Non-pigmented ciliary epithelial cell (primary cell): ENCODE measurements around the gene PHACTR3.

Experiments used
- DNase-seq: peaks from one replicate; pipeline ENCODE4 v3.0.0-alpha.2; 2010; ENCODE audit warnings: low read depth

PHACTR3 gene

DNA sequence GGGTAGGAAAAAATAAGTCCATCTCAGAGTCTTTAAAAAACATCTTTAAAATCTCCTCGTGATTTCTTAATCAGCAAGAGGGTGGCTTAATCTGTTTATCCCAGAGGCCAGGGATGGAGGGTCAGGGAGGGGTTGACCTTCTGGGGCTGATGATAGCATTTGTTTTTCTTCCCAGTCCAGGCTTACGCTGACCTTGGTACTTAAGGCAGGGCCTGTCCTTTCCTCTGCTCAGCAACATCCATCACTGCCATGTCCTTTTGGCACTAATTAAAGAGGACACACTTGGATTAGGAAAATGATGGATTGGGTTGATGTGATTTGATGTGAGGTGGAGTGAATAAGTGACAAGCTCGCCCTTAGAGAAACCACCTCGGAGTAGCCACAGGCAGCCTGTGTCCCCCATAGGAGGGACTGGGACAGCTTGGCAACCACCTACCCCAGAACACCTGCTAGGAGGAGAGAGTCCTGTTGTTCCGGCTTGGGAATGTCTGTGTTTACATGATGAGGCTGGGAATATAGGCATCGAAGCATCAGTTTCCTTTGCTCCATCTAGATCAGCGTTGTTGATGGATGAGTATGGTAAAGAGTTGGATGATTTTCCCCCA, 44.2 kb downstream of the PHACTR3 start:
- DNase-seq = no peak

GRCh38 chr20:59650418-59650817, 46.1 kb downstream of the PHACTR3 start:
- no peak for DNase-seq

- no peak for DNase-seq
Observed at GRCh38 chr20:59652381-59652780, 48.0 kb downstream of the PHACTR3 start.

DNA sequence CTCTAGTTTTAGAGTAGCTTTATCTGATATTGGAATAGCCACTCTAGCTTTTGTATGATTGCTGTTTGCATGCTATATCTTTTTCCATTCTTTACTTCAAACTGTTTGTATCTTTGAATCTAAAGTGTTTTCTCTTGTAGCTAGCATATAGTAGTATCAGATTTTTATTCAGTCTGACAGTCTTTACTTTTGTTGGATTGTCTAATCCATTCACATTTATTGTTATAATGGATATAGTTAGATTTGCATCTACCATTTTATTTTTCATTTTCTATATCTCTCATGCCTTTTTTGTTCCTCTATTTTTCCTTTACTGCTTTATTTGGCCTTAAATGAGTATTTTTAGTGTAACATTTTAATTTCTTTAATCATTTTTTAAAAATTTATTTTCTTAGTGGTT, 52.1 kb downstream of the PHACTR3 start:
- no peak for DNase-seq

GRCh38 chr20:59657459-59658046, 53.2 kb downstream of the PHACTR3 start:
- no peak for DNase-seq

- DNase-seq = no peak
Observed at GRCh38 chr20:59660471-59660870, 56.1 kb downstream of the PHACTR3 start.

GRCh38 chr20:59661153-59661552, 56.8 kb downstream of the PHACTR3 start:
- DNase-seq = no peak

DNA sequence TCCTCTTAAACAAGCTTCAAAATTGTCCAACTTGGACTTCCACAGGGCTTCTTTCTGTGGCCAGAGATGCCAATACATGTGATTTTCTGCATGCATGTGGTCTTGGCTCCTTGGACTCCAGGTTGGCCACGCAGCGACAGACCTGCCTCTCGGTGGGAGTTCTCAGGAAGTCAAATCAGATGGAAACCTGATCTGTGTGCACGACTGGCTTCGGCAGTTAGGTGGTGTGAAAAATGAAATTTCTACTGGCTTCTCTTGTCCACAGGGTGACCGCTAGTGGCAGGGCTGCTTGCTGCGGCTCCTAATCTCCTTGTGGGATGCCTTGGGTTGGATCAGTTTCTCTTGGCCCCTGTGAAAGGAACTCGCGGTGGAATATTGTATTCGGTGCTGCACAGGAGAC, 57.3 kb downstream of the PHACTR3 start:
- DNase-seq = no peak

DNA sequence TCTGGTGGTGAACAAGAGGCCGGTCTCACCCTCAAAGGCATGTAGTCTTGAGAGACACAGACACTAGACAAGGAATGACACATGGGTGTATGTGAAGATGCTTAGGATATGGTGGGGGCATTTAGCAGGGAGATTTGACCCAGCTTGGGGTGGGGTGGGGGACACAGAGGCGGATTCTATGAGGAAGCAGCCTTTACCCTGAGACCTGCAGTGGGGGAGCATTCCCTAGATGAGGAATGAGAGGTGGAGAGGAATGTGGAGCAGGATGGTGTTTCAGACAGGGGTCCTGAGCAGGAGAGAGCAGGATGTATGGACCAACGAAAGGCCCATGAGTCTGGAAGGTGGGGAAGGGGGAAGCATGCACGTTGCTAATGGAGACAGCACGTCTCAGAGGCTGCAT, 57.8 kb downstream of the PHACTR3 start:
- no peak for DNase-seq

DNA sequence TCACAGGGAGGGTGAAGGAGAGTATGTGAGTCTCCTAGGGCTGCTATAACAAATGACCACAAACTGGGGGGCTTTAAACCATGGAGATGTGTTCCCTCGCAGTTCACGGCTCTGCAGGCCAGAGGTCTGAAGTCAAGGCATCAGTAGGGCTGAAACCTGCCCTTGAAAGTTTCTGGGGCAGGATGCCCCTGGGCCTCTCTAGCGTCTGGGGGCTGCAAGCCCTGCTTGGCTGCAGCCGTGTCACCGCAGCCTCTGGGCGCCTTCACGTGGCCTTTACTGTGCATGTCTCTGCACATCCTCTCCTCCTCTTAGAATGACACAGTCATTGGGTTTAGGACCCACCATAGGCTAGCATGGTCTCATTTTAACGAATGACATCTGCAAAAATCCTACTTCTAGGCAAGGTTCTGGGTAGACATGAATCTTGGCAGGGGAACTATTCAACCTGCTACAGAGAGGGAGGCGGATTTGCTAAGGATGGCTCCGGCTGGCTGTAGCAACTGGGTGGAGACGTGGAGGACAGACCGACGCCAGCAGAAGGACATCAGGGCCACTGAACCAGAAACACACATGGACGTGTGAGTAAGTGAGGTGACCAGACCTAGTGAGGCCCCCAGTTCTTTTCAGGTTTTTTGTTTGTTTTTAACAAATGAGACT, 58.6 kb downstream of the PHACTR3 start:
- no peak for DNase-seq

GRCh38 chr20:59663513-59664060, 59.2 kb downstream of the PHACTR3 start:
- no peak for DNase-seq

- no peak for DNase-seq
Observed at GRCh38 chr20:59664421-59664941, 60.1 kb downstream of the PHACTR3 start.

DNA sequence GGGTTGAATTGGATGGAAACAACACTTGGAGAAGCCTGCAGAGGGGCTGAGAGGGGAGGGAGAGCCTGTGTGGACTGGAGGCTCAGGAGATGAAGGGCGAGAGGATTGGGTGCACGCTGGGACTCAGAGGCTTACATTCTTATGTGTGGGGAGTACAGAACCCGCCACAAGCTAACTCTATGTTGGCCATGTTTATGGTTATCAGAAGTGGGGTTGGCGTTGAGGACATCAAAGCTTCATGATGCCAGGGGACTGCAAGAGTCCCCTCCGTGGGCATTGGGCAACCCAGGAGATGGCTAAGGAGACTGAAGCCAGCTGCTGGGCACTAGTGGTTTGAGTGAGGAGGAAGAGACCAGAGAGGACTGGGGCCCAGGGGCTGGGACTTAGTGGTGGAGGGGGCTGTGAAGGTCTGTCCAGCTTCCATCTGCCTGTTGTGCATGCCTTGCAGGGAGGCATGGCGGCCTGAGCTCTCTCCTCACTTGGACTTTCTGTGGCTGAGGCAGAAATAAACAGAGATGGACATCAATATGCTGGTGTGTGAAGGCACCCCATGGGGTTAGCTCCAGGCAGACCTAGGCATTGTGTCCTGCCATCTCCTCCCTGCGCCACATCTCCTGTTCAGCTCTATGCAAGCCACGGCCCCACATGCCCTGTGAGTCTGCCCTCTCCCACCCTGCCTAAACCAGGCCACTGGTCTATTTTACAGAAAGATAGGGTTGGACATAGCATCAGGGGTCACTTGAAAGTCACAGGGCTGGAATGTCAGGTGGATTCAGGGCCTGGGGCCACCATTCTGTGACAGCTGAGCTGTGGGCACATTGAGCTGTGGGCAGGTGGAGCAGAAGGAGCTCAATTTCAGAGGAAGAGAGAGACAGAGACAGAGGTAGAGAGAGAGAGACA, 61.6 kb downstream of the PHACTR3 start:
- no peak for DNase-seq

DNA sequence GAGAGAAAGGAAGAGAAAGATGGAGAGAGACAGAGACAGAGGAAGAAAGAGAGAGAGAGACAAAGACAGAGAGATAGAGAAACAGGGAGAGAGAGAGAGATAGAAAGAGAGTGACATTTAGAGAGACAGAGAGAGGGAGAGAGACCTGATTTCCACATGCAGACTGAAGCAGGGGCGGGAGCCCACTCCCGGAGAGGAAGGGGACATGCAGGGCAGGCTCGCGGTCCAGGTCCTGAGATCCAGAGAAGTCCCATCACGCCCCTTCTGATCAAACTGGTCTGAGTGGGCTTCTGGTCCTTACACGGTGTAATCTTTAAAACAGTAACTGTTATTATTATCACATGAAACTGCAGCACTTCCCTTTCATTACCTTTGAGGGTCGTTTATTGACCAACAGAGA, 62.2 kb downstream of the PHACTR3 start:
- DNase-seq = no peak

- no peak for DNase-seq
Observed at GRCh38 chr20:59667131-59667530, 62.8 kb downstream of the PHACTR3 start.

DNA sequence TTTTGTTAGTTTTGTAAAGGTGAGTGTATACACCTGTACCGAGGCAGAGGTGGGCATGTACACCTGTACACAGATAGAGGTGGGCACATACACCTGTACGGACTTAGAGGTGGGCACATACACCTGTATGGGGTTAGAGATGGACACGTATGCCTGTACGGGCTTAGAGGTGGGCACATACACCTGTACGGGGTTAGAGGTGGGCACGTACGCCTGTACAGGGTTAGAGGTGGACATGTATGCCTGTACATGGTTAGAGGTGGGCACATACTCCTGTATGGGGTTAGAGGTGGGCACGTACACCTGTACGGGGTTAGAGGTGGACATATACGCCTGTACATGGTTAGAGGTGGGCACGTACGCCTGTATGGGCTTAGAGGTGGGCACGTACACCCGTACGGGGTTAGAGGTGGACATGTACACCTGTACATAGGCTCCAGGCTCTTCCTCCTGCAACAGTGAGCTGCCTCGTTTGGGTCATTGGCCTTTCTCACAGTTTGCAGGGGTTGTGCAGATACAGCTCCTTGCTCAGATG, 63.7 kb downstream of the PHACTR3 start:
- no peak for DNase-seq

- no peak for DNase-seq
Observed at GRCh38 chr20:59668926-59669850, 64.8 kb downstream of the PHACTR3 start.

DNA sequence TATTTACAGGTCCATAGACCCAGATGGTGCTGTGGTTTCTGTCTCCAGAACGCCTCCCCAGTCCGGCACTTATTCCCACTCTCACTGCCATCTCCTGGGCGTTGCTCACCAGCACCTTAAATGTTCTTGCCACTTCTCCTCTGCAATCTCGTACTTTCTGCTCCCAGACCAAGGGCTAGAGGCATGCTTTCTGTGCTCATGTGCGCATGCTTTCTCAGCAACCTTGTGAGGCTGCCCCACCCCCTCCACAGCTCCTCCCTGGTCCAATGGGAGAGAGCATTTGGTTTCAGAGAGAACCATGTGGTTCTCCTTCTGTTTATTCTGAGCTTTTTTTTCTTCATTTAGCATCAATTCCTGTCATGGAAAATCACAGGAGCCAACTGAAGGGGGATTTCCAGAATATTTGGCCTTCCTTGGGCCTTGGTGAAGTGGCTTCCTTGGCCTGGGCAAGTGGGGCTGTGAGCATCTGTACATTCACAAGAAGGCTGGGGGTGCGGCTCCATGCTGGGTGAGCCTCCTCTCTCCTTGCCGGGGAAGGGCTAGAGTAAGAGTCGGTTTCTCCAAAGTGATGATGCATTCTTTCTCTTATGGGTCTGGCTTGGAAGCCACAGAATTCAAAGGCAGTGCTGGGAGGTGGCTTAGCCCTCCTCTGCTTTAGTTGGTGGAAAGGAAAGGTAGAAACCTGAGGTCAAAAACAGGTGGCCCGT, 66.6 kb downstream of the PHACTR3 start:
- DNase-seq = no peak

DNA sequence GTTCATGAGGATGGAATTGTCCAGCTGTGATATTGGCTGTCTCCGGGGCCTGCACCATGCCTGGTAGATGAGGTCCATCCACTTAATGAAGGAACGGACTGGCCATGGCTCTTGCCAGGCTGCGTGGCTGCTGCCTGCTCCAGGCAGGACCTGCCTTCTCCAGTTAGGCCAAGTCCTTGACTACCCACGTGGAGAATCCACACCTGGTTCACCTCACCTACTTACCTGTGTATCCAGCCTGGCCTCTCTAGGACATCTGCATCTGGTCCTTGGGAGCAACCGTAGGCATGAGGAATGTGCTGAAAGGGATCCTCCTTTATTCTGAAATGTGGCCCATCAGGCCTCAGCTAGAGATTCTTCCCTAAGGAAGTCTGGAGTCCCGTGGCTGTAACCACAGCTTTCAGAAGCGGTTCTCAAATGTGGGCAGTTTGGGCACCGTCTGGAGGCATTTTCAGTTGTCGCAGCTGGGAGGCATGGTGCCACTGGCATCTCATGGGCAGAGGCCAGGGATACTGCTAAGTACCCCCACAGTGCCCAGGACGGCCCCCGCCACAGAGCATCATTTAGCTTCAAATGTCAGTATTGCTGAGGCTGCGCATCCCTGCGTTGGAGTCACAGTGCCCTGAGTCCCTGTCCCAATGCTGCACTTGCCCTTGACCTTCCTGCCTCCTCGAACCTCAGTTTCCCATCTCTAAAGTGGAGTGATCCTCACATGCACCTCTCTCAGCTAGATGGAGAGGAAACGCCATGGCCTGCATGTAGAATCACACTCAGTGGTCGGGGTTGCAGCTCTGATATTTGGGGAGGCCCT, 67.5 kb downstream of the PHACTR3 start:
- DNase-seq = no peak
